Umbilical cord (tissue), 2 donors: ENCODE measurements around the gene RGS3. TPM values are rescaled to one million over a fixed set of nuclear protein-coding genes. Genes with fewer than 3 reads are reported as not detected.
"Not testable (repeated sequence)": the region's sequence is repeated elsewhere in the genome, so short reads cannot be mapped to it uniquely, and the experiment has no call there.

Experiments used
- DNase-seq: peaks from one replicate; pipeline ENCODE4 v3.0.0-alpha.2; 2015; ENCODE audit warnings: low spot score
- total RNA-seq: library from RNA; depleted of rRNA; stranded (reverse); fragments of >200 nt; gene quantifications from one replicate; pipeline ENCODE4 v1.2.3, GENCODE V29; 2014; ENCODE audit warnings: low replicate concordance; ENCODE audit not compliant: insufficient read depth

RGS3 gene
- 42.1 TPM for total RNA-seq

DNA sequence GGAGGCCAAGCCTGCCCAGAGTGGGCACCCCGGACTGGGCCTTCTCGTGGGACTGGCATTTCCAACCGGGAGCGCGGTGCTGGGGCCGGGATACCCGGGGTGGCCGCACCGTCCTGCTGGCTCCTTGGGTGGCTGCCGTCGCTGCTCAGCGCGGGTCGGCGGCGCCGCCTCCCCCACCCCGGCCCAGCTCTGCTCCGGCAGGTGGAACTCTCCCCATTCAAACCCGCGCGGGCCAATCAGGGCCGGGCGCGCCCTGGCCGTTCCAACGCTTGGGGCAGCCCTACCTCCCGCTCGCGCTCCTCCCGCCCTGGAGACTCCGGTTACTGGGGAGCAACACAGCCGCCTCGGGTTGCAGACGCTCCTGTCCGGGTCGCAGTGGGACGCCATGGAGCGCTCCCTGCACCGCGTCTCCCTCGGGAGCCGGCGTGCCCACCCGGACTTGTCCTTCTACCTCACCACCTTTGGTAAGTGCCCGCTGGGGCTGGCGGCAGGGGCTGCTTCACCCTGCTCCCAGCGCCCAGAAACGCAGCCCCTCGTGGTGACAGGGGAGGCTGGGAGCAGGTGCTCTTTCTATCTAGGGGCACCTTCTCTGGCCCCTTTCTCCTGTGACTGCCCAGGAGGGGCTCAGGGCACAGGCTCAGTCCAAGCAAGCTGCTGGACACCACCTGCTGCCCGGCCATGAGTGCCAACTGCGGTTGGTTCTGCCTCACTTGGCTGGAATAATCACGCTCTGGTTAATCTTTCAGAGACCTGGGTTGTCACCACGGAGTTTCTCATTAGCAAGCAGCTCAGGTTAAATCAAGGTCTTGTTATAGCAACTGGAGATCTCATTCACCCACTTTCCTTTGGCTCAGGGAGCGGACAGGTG is at the start of gene RGS3:
Gene RGS3 (plus strand): TSS at position 310 of the 868 bp plus-strand sequence. CDS start 76 bp downstream, at position 386.
- DNase-seq: peak; percentile 44

DNA sequence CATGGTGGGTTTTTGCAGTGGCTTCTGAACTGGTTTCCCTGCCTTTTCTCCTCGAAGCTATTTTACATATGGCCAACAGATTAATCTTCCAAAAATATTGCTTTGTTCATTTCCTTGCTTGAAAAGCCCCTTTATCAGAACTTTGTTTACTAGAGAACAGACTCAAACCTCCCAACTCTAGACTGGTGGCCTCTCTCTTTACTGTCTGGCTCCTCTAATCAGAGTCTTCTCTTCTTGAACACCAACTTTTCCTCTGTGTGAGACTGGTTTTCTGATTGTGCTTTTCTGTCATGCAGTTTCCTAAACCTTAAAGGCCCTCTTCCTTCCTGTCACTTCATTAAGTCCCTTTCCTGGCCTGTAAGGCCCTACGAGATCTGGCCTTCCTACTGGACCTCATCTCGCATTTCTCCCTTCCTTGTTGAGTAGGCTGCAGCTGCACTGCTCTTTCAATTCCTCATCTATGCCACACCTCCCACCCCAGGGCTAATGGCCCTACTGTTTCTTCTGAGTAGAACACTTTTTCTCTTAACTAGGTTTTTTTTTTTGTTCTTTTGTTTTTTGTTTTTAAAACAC is 47.3 kb upstream of the RGS3 start:
- DNase-seq: peak; percentile 34

DNA sequence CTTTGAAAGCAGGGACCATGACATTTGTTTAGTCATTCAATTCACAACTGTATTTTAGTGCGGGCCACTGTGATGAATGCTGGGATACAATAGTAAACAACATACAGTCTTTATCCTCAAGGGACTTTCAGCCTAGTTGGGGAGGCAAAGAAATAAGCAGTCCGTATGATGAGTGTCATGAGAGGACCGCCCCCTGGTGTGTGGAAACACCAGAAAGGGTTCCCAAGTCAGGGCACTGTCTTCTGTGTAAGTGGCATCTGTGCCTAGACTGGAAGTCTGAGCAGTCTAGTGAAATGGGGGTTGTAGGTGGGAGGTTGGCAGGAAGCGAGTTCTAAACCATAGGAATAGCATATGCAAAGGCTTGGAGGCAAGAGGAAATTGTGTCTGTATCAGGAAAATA is 46.2 kb upstream of the RGS3 start:
- DNase-seq: no peak

DNA sequence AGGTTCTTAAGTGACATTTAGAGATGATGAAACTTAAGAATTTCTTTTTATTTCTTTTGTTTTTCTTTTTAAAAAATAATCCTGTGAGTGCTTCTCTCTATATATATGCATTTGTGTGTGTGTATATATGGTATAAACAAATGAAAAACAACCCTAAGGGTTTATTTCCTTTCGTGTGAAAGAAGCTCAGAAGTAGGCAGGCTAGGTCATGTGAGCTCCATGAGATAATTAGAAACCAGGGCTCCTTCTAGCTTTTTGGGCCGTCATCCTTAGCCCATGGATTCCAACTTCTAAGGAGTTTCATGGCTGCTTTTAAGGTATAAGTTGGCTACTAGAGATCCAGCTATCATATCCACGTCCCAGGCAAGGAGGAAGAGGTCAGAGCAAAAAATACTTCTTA is 41.8 kb upstream of the RGS3 start:
- DNase-seq: no peak

DNA sequence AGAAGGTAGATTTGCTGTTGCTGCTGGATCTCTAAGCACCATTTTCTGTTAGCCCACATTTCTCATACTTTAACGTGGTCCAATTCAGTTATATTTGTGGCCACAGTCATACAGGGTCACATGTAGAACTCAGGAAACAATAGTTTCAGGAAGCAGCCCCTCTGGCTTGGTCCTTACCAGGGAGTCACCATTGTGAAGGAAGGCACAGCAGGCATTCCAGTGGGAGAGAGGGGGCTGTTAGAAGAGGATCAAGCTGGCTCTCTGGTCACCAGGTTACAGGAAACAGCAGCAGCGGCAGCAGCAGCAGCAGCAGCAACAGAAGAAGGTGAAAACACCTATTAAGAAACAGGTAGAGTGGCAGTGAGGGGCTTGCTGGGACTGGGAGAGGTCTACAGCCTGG is 38.5 kb upstream of the RGS3 start:
- no peak for DNase-seq

DNA sequence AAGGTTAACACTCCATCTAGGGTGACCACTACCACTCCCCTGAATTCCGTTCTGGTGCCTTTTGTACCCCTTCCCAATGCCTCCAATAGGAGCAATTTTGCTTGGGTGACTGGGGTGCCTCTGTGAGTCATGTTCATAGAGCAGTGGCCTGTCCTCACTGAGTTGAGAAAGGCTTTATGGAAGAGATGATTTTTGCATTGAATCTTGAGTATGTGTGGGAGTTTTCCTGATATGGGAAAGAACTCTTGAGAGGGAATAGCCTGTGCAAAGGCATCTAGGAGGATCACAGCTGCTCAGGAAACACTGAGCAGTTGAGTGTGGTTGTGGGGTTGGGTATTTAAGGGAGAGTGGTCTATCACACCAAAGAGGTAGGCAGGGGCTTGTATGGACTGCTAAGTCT is 36.8 kb upstream of the RGS3 start:
- no peak for DNase-seq

DNA sequence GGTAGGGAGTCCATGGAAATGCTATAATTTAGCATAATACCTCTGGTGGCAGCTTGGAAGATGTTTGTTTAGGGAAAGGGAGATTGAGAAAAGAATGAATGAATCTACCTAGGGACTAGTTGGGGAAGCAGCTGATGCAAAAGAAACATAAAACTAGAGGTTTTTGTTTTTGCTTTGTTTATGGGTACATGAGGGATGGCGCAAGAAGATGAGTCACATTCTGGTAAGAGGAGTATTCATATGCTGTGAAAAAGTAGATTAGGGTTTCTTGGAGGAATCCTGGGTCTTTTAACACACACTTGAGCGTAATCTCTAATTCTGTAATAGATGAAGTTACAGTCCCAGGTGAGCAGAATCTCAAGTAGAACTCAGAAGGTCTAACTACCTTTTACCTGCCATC is 35.9 kb upstream of the RGS3 start:
- DNase-seq: no peak

DNA sequence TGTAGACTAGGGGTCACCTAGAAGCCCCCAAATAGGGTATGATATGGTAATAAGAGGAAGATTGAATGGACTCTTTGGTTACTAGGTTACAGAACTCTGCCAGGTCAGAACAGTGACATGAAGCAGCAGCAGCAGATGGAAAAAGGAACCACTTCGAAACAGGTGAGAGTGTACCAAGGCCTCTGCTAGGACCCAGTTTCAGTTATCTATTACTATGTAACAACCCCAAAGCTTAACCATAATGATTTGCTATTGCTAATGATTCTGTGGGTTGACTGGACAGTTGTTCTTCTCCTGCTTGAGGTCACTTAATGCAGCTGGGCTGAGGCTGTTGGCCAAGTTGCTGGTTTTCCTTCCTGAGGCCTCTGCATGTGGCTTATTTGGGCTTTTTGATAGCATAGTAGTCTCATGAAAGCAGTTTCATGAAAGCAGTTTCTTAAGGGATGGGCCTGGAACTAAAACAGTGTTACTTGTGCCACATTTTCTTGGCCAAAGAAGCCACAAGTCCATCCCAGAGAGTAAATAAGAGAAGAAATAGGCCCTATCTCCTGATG is 35.4 kb upstream of the RGS3 start:
- DNase-seq: no peak

DNA sequence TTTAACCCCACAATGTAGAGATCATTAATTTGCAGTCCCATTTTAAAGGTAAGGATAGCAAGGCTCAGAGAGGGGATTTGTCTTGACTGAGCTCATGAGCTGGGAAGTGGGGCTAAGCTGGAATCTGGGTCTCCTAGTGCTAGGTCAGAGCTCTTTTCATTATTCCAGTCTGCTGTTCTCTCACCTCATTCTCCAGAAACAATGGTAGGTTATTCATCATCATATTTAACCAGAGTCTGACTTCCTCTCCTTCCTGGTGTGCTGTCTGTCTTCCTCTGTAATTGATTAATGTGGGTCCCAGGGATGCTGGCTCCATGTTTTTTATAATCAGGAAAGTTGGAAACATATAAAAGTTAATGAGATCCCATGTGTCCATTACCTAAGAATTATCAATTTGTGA is 32.3 kb upstream of the RGS3 start:
- DNase-seq: no peak

DNA sequence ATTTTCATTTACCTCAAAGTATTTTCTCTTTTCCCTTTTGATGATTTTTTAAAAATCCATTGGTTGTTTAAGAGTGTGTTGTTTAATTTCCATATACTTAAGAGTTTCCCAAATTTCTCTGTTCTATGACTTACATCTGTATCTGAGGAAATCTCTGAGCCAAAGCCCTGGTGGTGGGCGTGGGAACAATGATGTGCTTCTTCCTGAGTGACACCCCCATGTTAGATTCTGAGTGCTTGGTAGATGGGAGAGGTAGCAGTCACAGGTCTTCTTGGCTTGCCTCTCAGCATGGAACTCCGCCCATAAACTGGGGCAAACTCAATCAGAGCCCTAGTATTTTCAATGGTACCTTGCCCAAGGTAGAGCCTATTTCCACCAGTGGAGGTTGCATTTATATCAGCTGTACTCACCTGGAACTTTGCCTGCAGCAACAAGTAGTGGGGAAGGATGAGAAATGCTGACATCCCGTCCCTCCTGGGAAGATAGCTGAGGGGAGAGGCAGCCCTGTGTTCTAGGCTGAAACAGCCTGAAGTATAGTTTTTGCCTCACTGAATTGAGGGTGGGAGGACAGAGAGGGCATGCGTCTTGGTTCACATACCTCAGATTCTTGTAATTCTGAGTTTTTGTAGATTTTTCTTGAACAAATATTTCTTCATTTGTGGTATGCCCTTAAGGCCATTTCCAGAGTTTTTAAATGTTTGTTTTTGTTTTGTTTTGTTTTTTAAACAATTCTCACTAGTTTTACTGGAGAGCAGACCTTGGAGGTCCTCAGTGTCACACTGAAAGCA is 26.6 kb upstream of the RGS3 start:
- DNase-seq: no peak

DNA sequence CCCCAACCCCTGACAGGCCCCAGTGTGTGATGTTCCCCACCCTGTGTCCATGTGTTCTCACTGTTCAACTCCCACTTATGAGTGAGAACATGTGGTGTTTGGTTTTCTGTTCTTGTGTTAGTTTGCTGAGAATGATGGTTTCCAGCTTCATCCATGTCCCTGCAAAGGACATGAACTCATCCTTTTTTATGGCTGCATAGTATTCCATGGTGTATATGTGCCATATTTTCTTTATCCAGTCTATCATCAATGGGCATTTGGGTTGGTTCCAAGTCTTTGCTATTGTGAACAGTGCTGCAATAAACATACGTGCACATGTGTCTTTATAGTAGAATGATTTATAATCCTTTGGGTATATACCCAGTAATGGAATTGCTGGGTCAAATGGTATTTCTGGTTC is 25.8 kb upstream of the RGS3 start:
- not testable (repeated sequence) for DNase-seq

DNA sequence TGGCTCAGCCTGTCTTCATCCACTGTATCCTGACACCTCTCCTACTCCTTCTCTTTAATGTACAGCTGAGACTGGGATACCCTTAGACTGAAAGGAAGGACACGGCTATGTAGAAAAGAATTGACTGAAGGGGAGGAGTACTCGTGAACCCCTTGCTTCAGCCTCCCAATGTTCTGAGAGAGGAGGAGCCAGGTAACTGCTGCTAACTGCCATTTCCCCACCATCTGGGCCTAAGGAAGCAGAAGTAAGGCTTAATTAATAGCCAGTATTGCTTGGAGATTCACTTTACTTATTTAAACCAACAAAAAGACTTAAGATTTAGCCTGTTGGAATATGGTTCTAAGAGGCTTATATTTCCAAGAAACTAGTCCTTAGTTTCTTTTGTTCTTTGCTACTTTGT is 18.8 kb upstream of the RGS3 start:
- no peak for DNase-seq

DNA sequence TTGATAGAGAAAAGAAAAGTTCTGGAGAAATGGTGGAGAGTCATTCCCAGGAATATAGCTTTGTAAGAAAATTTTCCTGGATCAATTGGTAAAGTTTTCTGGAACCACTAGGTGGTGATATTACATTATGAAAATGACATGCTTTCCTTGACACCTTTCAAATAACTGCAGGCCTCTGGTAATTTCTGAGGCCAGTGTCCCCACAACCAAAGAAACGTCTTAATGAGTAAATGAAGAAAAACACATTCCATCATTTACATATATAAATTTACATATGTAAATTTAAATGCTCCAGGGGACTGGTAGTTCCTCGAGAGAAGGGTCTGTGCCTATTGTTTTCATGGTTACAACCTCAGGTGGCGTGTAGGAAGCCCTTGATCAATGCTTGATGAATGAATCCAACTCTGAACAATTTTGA is 17.2 kb upstream of the RGS3 start:
- peak; percentile 72 for DNase-seq

DNA sequence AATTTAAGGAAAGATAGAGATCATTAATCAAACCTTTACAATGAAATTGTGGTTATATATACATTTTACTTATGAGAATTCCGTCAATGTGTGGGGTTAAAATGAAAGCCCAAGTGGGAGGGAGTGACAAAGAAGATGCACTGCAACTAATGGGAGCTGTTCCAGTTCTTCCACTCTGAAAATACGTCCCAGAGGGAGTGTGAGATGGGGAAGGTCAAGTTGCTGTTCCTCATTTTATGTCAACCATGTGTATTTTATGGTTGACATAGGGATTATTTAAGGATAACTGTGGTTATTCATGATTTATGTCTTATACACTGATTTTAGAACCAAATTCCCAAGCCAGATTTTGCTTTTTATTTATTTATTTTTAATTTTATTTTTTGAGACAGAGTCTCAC is 14.2 kb upstream of the RGS3 start:
- DNase-seq: no peak

DNA sequence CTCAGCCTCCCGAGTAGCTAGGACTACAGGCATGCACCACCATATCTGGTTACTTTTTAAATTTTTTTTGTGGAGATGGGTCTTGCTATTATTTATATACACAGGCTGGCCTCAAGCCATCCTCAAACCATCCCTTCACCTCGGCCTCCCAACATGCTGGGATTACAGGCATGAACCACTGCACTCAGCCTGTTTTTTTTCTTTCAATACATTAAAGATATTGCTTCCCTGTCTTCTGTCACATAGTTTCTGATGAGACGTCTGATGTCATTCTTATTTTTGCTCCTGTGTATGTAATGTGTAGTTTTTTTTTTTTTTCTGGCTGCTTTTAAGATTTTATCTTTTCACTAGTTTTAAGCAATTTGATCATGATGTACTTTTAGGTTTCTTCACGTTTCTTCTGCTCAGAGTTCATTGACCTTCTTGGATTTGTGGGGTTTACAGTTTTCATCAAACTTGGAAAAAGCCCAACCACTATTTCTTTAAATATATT is 11.4 kb upstream of the RGS3 start:
- DNase-seq: peak; percentile 65

DNA sequence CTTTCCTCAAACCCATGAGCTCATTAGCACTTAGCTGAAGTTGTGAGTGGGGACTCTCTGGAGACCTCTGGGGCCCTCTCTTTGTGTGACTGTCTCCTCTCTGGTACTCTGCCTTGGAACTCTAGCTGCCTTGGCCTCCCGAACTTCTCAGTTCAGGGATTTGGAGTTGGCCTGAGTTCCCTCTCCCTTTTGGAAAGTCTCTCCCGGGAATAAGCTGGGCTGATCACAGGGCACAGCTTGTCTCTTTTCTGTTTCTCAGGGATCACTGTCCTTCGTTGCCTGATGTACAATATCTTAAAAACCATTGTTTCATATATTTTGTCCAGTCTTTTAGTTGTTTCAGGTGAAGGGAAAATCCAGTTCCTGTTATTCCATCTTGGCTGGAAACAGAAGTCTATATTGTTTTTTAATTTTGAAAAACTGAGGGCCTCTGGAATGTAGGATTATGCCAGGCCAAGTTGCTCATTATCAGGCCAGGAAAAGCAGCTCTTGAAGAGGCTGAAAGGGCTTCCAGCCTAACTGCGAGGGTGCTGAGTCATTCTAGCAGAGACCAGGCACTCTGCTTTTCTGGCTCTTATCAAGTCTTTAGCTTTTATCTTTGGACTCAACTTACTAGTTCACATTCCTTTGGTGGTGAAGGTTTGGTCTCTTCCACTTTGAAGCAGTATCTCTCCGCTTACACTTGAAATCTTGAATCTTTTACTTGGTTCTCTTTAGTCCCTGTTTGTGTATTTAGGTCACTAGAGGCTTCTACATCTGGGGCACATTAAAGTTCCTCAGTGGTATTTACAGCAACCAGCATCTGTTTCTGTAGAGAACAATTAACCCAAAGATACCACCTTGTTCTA is 8.4 kb upstream of the RGS3 start:
- peak; percentile 98 for DNase-seq

DNA sequence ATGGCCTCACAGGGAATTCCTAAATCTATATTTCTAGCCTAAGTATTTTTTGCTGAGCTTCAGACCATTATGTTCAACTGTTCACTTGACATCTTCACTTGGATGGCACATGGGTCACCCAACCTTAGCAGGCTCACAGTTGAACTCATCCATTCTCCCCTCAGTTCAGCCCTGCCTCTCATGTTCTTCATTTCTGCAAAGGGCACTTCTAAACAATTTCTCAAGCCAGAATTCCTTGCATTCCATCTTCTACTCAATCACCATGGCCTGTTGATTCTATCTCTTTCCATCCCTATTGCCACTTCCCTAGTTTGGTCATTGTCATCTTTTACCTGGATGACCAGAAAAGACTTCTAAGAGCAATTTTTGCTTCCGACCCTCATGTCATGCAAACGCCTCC is 7.3 kb upstream of the RGS3 start:
- DNase-seq: peak; percentile 27

DNA sequence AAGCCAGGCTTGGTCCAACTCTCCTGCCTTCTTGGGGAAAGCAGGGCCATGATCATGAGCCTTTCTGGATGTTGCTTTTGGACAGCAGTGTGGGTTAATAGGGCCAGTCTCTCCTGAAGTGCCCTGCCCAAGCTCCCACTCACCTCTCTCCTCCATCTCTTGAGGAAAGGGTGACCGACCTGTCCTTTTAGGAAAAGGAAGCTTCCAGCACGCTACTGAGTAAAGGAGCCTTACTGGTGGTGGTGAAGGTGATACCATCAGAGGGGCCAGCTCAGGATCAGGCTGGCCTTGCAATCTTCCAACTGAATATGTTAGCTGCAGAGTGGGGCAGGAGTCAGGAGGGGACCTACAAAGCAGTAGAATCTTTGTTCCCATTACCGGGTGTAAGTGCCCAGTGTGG is 2.2 kb upstream of the RGS3 start:
- no peak for DNase-seq

DNA sequence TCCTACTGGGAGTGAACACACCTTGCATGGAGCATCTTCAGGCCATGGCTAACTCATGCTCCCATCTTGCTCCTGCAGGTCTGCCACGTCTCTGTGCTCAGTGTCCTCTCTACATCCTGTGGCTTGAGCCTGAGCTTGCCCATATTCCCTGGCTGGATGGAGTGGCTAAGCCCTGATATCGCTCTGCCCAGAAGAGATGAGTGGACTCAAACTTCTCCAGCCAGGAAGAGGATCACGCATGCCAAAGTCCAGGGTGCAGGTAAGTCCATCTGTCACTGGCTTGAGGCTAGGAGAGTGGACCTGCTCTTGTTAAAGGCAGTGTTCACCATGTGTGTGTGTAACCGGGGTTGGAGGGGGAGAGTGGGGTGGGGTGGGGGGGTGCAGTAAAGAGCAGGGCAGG is 1.6 kb upstream of the RGS3 start:
- DNase-seq: no peak

DNA sequence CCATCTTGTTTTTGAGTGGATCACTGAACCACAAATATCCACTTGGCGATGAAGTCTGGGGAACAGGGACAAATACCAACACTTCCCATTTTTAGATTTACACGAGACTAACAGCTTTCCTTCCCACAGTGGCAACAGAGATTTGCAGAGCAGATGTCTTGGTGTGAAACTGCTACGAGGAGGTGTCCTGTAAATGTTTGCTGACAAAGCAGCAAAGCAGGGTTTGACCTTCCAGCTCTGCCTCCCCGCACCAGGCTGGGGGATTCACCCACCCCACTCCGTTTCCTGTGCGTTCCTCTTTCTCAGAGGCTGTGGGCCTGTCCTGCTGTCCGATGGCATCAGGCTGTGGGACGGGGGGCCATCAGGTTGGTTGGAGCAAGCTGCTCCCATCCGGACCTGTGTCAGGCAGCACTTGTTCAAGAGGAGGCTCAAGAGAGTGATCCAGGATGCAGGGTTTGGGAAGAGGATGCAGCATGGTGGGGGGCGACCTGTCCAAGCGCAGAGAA is 693 bp upstream of the RGS3 start:
- no peak for DNase-seq

DNA sequence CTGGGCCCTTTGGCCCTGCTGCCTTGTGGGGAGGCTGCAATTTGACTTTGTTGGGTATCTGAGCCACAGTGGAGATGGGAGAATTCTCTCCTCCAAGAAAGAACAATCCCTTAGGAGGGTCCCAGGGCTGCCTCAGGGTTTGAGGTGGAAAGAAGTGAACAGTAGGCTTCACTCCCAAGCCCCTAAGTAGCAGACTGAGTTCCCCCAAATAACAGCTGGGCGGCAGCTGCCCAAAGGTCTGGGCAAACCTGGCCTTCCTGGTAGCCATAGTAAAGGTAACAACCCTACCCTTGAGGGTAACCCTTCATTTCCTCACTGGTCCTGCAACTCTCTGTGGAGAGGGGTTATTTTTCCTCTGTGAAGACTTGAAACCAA is 746 bp downstream of the RGS3 start:
- no peak for DNase-seq
